NCI-H1092 treated with DMSO at 0.1 percent for 48 hours (cell line): ENCODE data around the gene MYL12A.
"Not testable (repeated sequence)": the region's sequence is repeated elsewhere in the genome, so short reads cannot be mapped to it uniquely, and the experiment has no call there.

Experiments used
- DNase-seq: peaks from one replicate; lab custom pipeline; 2025; lab: John Stamatoyannopoulos, UW

The MYL12A gene

GRCh38 chr18:3247240-3248061 lies at the start of gene MYL12A:
Gene MYL12A (plus strand): TSS chr18:3247801. CDS start chr18:3253248, 5,447 bp downstream.
- peak; percentile 86 for DNase-seq

GRCh38 chr18:3198260-3198860 lies 49.2 kb upstream of the MYL12A start:
- DNase-seq, result not testable (repeated sequence)

- no peak for DNase-seq
Measured at GRCh38 chr18:3199942-3200645, 47.5 kb upstream of the MYL12A start.

- no peak for DNase-seq
Measured at GRCh38 chr18:3205239-3205638, 42.4 kb upstream of the MYL12A start.

GRCh38 chr18:3207565-3207964 lies 40.0 kb upstream of the MYL12A start:
- no peak for DNase-seq

DNA sequence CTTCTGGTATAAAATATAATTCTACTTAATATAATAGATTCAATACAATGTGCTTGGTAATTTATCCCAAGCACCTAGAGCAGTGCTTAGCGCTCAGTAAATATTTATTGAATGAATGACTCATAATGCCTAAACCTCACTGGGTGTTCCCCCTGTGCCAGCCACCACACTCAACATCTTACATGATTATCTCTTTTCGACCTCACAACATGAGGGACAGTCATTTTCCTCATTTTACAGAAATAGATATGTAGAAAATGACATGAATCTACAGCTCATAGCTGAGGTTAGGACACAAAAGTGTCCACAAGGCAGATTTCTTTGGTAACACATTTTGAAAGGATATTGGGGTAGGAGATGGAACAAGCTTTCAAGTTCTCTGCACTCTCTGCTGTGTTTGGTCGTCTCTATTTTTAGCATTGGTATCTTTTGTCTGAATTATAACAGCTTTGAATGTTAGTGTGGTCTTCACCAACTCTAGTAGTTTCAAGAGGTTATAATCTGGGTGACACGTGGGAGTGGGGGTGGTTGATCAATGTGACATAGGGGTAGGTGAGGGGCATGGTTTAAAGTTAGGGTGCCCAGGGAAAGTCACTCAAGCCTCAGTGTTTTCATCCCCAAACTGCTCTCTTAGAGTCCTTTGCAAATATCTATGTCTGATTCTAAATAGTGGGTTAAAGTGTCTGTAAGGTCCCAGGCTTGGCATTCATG lies 37.6 kb upstream of the MYL12A start:
- DNase-seq, result no peak

GRCh38 chr18:3211236-3211992 lies 36.2 kb upstream of the MYL12A start:
- DNase-seq, result no peak

DNA sequence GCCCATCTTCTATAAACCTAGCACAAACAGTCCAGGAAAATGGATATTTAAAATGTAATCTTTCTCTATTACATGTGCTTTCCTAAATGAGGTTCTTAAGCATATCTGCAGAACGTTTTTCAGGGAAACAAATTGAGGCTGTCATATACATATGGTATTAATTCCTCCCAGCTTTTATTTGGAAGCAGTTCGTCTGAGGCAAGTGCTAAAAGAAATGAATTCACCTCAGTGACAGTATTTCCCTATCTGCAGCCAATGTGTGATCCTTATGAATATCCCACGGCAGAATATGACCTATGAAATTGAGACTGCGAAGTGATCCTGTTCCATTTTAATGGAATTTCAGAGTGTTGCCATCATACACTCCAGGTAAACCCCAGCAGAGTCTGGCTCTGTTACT lies 34.9 kb upstream of the MYL12A start:
- DNase-seq, result no peak

GRCh38 chr18:3213300-3214059 lies 34.1 kb upstream of the MYL12A start:
- no peak for DNase-seq

DNA sequence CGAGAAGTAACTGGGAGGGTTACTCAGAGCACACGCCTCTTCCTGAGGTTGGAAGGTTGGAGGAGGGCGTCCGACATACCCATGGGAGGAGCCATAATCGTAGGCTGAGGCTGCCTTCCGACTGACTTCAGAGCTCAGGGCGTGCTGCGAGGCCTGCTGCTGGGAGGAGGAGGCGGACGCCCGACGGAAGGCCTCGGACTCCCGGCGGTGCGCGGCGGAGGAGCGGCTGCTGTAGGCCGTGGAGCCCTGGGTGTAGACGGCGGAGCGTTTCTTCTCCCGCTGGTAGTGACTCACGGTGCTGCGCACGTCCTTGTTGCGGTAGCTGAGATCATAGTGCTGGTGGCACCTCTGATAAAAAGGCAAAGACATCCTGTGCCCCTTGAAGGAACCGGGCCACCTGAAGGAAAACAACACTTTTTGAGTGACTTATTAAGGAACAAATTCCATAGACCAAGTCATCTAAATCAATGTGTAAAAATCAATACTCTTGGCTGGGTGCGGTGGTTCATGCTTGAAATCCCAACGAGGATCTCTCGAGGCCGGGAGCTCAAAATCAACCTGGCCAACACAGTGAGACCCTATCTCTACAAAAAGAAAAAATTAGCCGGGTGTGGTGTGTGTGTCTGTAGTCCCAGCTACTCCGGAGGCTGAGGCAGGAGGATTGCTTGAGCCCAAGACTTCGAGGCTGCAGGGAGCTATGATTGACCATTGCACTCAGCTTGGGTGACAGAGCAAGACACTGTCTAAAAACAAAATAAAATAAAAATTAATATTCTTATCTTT lies 32.6 kb upstream of the MYL12A start:
- no peak for DNase-seq

DNA sequence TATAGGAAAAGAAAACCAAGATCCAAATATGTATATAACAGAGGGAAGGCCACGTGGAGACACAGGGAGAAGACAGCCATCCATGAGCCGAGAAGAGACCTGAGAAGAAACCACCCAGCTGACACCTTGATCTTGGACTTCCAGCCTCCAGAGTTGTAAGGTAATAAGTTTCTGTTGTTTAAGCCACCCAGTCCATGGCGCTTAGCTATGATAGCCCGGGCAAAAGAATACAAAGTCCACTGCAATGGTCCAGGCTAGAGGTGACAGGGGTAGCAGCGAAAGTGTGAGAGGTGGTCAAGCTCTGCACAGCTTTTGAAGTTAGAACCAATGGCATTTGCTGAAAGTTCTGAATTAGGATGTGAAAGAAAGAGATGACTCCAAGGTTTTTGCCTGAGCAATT lies 30.6 kb upstream of the MYL12A start:
- DNase-seq, result no peak

DNA sequence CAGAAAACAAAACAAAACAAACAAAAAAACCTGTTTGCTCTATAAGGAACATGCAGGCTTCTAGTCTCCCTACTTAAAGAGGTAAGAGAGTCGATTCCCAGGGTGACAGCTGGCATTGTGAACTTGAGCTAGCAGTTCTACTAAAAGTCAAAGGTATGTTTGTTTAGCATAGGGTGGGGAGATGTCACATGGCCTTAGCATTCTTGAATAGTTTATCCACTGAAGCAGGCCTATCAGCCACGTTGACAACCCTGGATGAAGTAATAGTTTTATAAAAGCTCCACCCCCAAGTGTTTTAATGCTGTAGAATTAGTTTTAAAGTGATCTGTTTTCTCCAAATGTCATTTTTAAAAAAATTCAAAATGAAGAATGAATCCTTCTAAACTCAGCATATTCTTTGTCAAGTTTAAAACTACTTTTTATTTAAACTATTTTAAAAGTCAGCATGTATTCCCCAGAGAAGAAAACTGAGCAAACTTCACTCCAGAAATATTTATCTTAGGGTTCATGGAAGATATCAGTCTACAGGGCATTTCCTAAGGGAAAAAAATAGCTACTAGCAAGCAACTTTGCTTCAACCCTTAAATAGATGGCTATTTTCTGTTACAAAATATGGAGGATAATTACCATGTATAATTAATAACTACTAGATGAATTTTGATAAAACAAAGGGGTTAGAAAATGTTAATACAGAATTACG lies 29.5 kb upstream of the MYL12A start:
- DNase-seq, result no peak

- DNase-seq, result no peak
Measured at GRCh38 chr18:3218819-3219218, 28.8 kb upstream of the MYL12A start.

DNA sequence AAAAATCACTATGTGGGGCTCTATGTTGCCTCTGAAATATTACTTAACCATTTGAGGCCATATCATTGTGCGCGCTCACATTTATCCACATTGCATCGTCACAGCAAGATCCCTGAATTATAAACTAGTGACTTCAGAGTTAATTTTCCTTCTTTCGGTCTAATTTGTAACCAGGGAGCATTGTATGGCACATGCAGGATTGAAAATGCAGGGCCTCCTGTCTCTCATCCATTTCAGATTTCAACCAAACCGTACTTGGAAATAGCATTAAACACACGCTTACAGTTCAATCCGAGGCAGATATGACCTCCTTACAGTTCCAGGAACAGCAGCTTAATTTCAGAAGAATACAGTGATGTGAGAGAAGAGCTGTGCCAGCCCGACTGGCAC lies 28.4 kb upstream of the MYL12A start:
- DNase-seq, result no peak

- DNase-seq, result no peak
Measured at GRCh38 chr18:3219631-3220335, 27.8 kb upstream of the MYL12A start, which contains the start of gene MYOM1. Gene MYOM1 (minus strand): TSS chr18:3219968. CDS start chr18:3215223, 4,745 bp downstream.

GRCh38 chr18:3220868-3221267 lies 26.7 kb upstream of the MYL12A start:
- DNase-seq, result not testable (repeated sequence)

DNA sequence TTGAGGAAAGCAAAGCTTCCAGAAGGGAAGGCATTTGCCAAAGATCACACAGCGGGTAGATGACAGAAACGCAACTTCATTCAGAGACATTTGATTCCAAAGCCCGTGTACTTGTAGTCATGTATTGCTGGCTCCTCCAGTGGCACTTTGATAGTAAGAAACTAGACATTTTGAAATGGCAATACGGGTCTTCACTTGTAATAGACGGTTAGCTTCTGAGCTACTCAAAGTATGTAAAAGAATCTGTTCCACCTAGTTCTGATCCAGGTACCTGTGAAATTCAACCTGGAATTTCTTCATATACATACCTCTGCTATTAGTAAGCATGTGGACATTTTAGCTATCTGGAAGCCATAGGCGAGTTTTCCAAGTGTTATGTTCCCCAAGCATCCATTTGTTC lies 26.1 kb upstream of the MYL12A start:
- DNase-seq, result no peak

- DNase-seq, result no peak
Measured at GRCh38 chr18:3223356-3223755, 24.2 kb upstream of the MYL12A start.

DNA sequence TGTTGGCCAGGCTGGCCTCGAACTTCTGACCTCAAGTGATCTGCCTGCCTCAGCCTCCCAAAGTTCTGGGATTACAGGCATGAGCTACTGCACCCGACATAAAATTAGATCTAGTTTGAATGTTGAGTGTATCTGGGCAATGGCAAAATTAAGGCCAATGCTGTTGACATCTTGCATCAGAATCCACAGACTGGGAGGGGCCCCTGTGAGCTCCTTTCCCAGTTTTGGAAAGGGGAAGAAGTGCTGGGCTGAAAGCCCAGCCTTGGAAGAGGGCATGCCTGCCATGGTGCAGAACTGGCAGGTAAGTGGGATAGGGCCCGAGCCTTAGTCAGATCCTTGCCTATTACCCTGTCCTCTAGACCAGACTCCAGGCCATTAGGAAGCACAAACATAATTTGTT lies 23.4 kb upstream of the MYL12A start:
- no peak for DNase-seq
